Muscle layer of colon (tissue), 2 donors: ENCODE results near the gene KRTAP17-1.
"Not testable (repeated sequence)": the region's sequence is repeated elsewhere in the genome, so short reads cannot be mapped to it uniquely, and the experiment has no call there.

ENCODE experiments used
- H3K27ac ChIP-seq: one replicate; pipeline ENCODE4 v1.7.0; 2013; ENCODE audit warnings: low read depth, mild to moderate bottlenecking, low read length, moderate library complexity
- H3K27me3 ChIP-seq, 2 donors: one replicate each; pipeline ENCODE4 v1.7.0; 2013; ENCODE audit warnings: low read length in 2 of 2, mild to moderate bottlenecking in 2 of 2; ENCODE audit not compliant: insufficient read depth in 2 of 2, control insufficient read depth in 1 of 2
- H3K36me3 ChIP-seq: one replicate; pipeline ENCODE4 v1.7.0; 2013; ENCODE audit warnings: mild to moderate bottlenecking, low read length; ENCODE audit not compliant: insufficient read depth
- H3K4me1 ChIP-seq: one replicate; pipeline ENCODE4 v1.7.0; 2013; ENCODE audit warnings: mild to moderate bottlenecking, low read length; ENCODE audit not compliant: insufficient read depth
- H3K4me3 ChIP-seq, 2 donors: one replicate each; pipeline ENCODE4 v1.7.0; 2013; ENCODE audit warnings: low read length in 2 of 2, low read depth in 1 of 2, mild to moderate bottlenecking in 1 of 2, moderate library complexity in 1 of 2
- H3K9ac ChIP-seq: one replicate; pipeline ENCODE4 v1.7.0; 2013; ENCODE audit warnings: low read length
- H3K9me3 ChIP-seq: one replicate; pipeline ENCODE4 v1.7.0; 2013; ENCODE audit warnings: mild to moderate bottlenecking, low read length
- donor health status: abdominal sarcoma.
- donor health status: Adenocarcinoma of cecum.

The KRTAP17-1 gene

DNA sequence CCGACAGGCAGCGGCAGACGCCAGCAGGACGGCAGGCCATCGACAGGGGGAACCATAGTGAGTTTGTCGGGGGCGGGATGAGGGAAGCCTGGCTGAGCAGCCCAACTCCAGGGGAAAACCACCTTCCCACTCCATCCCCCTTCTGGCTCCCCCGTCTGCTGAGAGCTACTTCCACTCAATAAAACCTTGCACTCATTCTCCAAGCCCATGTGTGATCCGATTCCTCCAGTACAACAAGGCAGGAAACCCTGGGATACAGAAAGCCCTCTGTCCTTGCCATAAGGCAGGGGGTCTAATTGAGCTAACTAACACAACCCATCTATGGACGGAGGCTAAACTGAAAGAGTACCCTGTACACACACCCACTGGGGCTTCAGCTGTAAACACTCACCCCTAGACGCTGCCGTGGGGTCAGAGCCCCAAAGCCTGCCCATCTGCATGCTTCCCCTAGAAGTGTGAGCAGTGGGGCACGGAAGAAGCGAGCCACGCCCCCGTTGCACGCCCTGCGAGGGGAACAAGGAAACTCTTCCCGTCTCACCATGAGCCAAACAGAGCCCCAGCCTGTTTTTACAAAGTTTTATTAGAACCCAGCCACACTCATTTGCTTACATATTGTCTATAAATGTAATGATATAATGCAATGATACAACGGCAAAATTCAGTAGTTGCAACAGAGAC, 16.9 kb downstream of the KRTAP17-1 start:
- no peak overlapping the region for H3K27ac ChIP-seq

DNA sequence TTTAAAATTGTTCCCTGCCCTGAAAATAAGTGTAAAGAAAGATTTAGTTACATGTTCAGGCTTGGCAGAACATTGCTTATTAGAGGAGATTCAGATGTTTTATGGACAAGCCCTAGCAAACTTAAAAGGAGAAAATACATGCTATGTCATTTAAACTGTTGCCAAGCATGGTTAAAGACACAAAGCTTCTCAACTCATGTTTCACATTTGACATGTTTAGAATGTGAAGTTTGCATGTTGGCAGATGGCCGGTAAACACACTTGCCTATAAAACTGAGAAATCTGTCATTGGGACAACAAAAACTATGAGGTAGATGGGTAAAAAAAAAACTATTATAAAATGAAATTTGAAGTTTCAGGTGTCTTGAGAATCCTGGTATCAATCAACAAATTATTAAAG, 18.7 kb downstream of the KRTAP17-1 start:
- no peaks in the 10 kb centered on the region for H3K27me3 ChIP-seq
- H3K36me3 ChIP-seq = no peaks in the 10 kb centered on the region
- no peak overlapping the region for H3K9ac ChIP-seq
- H3K4me1 ChIP-seq = no peaks in the 10 kb centered on the region
- no peaks in the 10 kb centered on the region for H3K9me3 ChIP-seq
- no peak overlapping the region for H3K27ac ChIP-seq
- no peak overlapping the region for H3K4me3 ChIP-seq

More for the DNA sequence above, 16.9 kb downstream of the KRTAP17-1 start:
- Histone ChIP-seq H3K4me3 (no peak overlapping the region), H3K9me3 (no peaks in the 10 kb centered on the region), H3K27me3 (no peaks in the 10 kb centered on the region), H3K4me1 (no peaks in the 10 kb centered on the region), H3K36me3 (no peaks in the 10 kb centered on the region), H3K9ac (no peak overlapping the region)

DNA sequence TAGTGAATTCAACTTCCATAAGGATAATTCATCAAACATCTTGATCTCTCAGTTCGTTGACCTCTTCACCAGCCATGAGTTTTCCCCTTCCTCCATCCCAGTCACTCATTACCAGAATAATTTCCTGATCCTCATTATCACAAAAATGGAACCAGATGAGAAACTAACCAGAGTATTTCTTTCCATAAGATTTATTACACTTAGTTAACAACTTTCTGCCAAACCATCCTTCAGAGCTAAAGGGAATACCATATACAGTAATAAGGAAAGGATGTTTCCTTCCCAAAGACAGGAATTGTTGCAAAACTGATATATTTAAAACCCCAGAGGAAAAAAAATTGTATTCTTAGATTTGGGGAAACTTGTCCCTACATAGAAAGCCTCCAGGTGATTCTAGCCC, 21.5 kb downstream of the KRTAP17-1 start:
- Histone ChIP-seq H3K27ac (no peak overlapping the region), H3K4me3 (no peak overlapping the region), H3K4me1 (no peaks in the 10 kb centered on the region), H3K36me3 (no peaks in the 10 kb centered on the region), H3K9me3 (no peaks in the 10 kb centered on the region), H3K27me3 (no peaks in the 10 kb centered on the region), H3K9ac (no peak overlapping the region)

- no peak overlapping the region for H3K4me3 ChIP-seq
- no peak overlapping the region for H3K27ac ChIP-seq
- no peak overlapping the region for H3K9ac ChIP-seq
- no peaks in the 10 kb centered on the region for H3K4me1 ChIP-seq
- no peaks in the 10 kb centered on the region for H3K36me3 ChIP-seq
- no peaks in the 10 kb centered on the region for H3K9me3 ChIP-seq
- H3K27me3 ChIP-seq = no peaks in the 10 kb centered on the region
Observed at GRCh38 chr17:41287050-41287449, 28.5 kb downstream of the KRTAP17-1 start.

GRCh38 chr17:41284546-41284945, 31.0 kb downstream of the KRTAP17-1 start:
- no peak overlapping the region for H3K4me3 ChIP-seq
- H3K9ac ChIP-seq = no peak overlapping the region
- H3K4me1 ChIP-seq = no peaks in the 10 kb centered on the region
- no peaks in the 10 kb centered on the region for H3K27me3 ChIP-seq
- no peaks in the 10 kb centered on the region for H3K36me3 ChIP-seq
- H3K27ac ChIP-seq = no peak overlapping the region
- H3K9me3 ChIP-seq = no peaks in the 10 kb centered on the region

- H3K4me1 ChIP-seq = no peaks in the 10 kb centered on the region
- H3K27me3 ChIP-seq = no peaks in the 10 kb centered on the region
- H3K27ac ChIP-seq = no peak overlapping the region
- H3K9me3 ChIP-seq = no peaks in the 10 kb centered on the region
- H3K36me3 ChIP-seq = no peaks in the 10 kb centered on the region
- H3K9ac ChIP-seq = no peak overlapping the region
- no peak overlapping the region for H3K4me3 ChIP-seq
Observed at GRCh38 chr17:41284043-41284442, 31.5 kb downstream of the KRTAP17-1 start.

GRCh38 chr17:41278176-41278955, 37.1 kb downstream of the KRTAP17-1 start:
- H3K27ac ChIP-seq = no peak overlapping the region
- no peaks in the 10 kb centered on the region for H3K36me3 ChIP-seq
- H3K9me3 ChIP-seq = no peaks in the 10 kb centered on the region
- H3K4me1 ChIP-seq = no peaks in the 10 kb centered on the region
- no peak overlapping the region for H3K4me3 ChIP-seq
- no peak overlapping the region for H3K9ac ChIP-seq
- no peaks in the 10 kb centered on the region for H3K27me3 ChIP-seq

- not testable (repeated sequence) for H3K36me3 ChIP-seq, H3K4me1 ChIP-seq, H3K27ac ChIP-seq, H3K27me3 ChIP-seq, H3K4me3 ChIP-seq, H3K9ac ChIP-seq, H3K9me3 ChIP-seq
Observed at GRCh38 chr17:41275648-41276190, 39.8 kb downstream of the KRTAP17-1 start, which contains the start of gene KRTAP9-7. KRTAP9-7 (plus strand) TSS chr17:41275698; CDS start chr17:41275698, 0 bp downstream.

DNA sequence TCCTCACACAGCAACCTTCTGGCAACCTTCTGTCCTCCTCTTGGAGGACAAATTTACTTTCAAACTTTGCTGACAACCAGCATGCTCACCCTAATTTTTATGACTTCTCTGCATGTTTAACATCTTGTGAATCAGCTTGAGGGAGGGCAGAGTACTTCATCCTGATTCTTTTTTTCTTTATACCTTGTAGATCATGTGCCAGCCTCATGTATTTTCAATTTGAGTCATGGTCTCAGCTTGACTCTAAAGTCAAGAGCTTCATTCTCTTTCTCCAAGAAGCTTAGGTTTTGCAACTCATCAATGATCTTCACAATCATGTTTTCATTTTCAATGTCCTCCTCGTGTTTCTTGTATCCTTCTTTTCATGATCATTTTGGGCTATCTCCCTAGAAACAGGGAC, 43.7 kb downstream of the KRTAP17-1 start:
- Histone ChIP-seq H3K27me3 (no peaks in the 10 kb centered on the region), H3K9me3 (no peaks in the 10 kb centered on the region), H3K4me1 (no peaks in the 10 kb centered on the region), H3K4me3 (no peak overlapping the region), H3K9ac (no peak overlapping the region), H3K36me3 (no peaks in the 10 kb centered on the region), H3K27ac (no peak overlapping the region)

GRCh38 chr17:41271323-41271722, 44.2 kb downstream of the KRTAP17-1 start:
- not testable (repeated sequence) for H3K4me3 ChIP-seq, H3K4me1 ChIP-seq, H3K27ac ChIP-seq, H3K36me3 ChIP-seq, H3K9ac ChIP-seq, H3K27me3 ChIP-seq, H3K9me3 ChIP-seq

DNA sequence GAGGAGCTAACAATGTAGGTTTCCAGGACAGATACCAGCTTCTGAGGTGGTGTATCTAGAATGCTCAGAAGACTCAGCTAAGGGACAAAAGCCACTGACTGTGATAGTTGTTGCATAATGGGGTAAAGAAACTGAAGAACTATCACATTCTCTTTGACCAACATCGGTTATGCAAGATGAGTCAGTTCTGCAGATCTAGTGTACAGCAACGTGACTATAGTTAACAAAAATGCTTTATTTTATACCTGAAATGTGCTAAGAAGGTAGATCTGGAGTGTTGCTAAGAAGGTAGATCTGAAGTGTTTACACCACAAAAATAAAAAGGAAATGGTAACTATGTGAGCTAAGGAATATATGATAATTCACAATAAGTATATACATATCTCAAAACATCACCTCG, 47.8 kb downstream of the KRTAP17-1 start:
- no peaks in the 10 kb centered on the region for H3K27me3 ChIP-seq
- H3K27ac ChIP-seq = no peak overlapping the region
- no peaks in the 10 kb centered on the region for H3K9me3 ChIP-seq
- H3K4me3 ChIP-seq = no peak overlapping the region
- H3K4me1 ChIP-seq = no peaks in the 10 kb centered on the region
- no peak overlapping the region for H3K9ac ChIP-seq
- no peaks in the 10 kb centered on the region for H3K36me3 ChIP-seq
